ENCODE results near the gene ZCCHC8.

- TF ChIP-seq POLR2A (IDR thresholded peaks at IDR 0.05) (no peak), CTCF (IDR thresholded peaks at IDR 0.05) (no peak)
These were observed 40.1 kb downstream of the ZCCHC8 start for GRCh38 chr12:122460641-122461040.
